Nephron progenitor cell (in vitro differentiated cells): ENCODE data around the gene KCNQ2.

ENCODE experiments used
- DNase-seq: peaks from one replicate; pipeline ENCODE4 v3.0.0; 2021
- H3K27ac Mint-ChIP-seq: 2 replicates; pipeline ENCODE4 v1.8.0; 2021; ENCODE audit warnings: mild to moderate bottlenecking, moderate library complexity, mixed read lengths
- H3K27me3 Mint-ChIP-seq: 2 replicates; pipeline ENCODE4 v1.8.0; 2021; ENCODE audit warnings: mild to moderate bottlenecking, low read depth, mixed read lengths; ENCODE audit not compliant: poor library complexity
- H3K36me3 Mint-ChIP-seq: 2 replicates; pipeline ENCODE4 v1.8.0; 2021; ENCODE audit warnings: low read depth, mixed read lengths
- H3K4me1 Mint-ChIP-seq: 2 replicates; pipeline ENCODE4 v1.8.0; 2021; ENCODE audit warnings: mixed read lengths
- H3K4me3 Mint-ChIP-seq: 2 replicates; pipeline ENCODE4 v1.8.0; 2021; ENCODE audit warnings: mild to moderate bottlenecking, moderate library complexity, mixed read lengths
- H3K9me3 Mint-ChIP-seq: 2 replicates; pipeline ENCODE4 v1.8.0; 2021; ENCODE audit warnings: mild to moderate bottlenecking, moderate library complexity, mixed read lengths
- TF ChIP-seq, protein P1 (sequence below): fragments of 200-600 bp; sonication (generic); IDR thresholded peaks from 2 replicates; pipeline ENCODE4 v1.5.0; 2021; ENCODE audit warnings: antibody characterized with exemption

KCNQ2 gene

GRCh38 chr20:63487116-63487764 is 14.8 kb upstream of the KCNQ2 start:
- peaks cover 9% of the 10 kb centered on the region for H3K4me1 Mint-ChIP-seq
- peaks cover 69% of the 10 kb centered on the region for H3K27me3 Mint-ChIP-seq
- no peak for DNase-seq
- peaks cover 4% of the 10 kb centered on the region for H3K9me3 Mint-ChIP-seq
- TF ChIP-seq, protein P1, sequence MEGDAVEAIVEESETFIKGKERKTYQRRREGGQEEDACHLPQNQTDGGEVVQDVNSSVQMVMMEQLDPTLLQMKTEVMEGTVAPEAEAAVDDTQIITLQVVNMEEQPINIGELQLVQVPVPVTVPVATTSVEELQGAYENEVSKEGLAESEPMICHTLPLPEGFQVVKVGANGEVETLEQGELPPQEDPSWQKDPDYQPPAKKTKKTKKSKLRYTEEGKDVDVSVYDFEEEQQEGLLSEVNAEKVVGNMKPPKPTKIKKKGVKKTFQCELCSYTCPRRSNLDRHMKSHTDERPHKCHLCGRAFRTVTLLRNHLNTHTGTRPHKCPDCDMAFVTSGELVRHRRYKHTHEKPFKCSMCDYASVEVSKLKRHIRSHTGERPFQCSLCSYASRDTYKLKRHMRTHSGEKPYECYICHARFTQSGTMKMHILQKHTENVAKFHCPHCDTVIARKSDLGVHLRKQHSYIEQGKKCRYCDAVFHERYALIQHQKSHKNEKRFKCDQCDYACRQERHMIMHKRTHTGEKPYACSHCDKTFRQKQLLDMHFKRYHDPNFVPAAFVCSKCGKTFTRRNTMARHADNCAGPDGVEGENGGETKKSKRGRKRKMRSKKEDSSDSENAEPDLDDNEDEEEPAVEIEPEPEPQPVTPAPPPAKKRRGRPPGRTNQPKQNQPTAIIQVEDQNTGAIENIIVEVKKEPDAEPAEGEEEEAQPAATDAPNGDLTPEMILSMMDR = no peak
- H3K36me3 Mint-ChIP-seq = no peaks in the 10 kb centered on the region
- H3K4me3 Mint-ChIP-seq = peak overlapping the region; percentile 61
- H3K27ac Mint-ChIP-seq = no peak overlapping the region

- TF ChIP-seq, protein P1 = no peak
- peaks cover 66% of the 10 kb centered on the region for H3K27me3 Mint-ChIP-seq
- no peak overlapping the region for H3K4me3 Mint-ChIP-seq
- no peaks in the 10 kb centered on the region for H3K36me3 Mint-ChIP-seq
- H3K4me1 Mint-ChIP-seq = peaks cover 9% of the 10 kb centered on the region
- DNase-seq = no peak
- H3K27ac Mint-ChIP-seq = no peak overlapping the region
- H3K9me3 Mint-ChIP-seq = peaks cover 4% of the 10 kb centered on the region
Measured at GRCh38 chr20:63486300-63486855, 13.9 kb upstream of the KCNQ2 start.

DNA sequence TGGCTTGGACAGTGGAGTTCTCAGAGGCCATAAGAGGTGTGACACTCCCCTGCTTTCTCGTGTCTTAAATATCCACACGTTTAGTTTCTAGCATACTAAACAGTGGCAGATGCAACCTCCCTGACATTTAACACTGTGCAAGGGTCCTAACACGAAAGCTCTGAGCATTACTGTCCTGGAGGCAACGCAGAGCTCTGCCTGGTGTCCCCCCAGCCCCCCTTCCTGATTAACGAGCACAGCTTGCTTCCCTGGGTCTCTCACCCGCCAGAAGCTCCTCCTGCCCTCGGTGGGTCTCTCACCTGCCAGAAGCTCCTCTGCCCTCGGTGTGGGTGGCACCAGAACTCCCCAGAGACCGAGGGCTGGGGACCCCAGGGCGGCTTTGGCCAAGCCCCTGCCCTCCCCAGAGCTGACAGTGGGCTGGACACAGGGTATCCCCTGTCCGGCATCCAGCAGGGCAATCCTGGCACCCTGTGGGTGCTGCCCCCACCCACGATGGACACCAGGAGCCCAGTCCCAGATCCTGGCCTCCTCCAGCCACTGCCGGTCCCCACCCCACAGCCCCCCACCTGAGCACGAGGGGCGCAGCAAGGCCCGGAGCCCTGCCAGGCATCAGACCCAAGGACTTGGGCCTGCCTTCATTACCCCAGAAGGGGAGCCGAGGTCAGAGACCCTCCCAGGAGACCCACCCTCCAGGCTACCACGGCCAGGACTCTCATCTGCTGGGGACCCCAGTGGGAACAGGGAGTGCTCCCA is 12.4 kb upstream of the KCNQ2 start:
- Mint-ChIP-seq H3K4me3 (no peak overlapping the region), H3K9me3 (peaks cover 4% of the 10 kb centered on the region), H3K4me1 (peaks cover 9% of the 10 kb centered on the region), H3K36me3 (no peaks in the 10 kb centered on the region), H3K27ac (no peak overlapping the region), H3K27me3 (peaks cover 57% of the 10 kb centered on the region)
- TF ChIP-seq, protein P1 = no peak
- DNase-seq = no peak

DNA sequence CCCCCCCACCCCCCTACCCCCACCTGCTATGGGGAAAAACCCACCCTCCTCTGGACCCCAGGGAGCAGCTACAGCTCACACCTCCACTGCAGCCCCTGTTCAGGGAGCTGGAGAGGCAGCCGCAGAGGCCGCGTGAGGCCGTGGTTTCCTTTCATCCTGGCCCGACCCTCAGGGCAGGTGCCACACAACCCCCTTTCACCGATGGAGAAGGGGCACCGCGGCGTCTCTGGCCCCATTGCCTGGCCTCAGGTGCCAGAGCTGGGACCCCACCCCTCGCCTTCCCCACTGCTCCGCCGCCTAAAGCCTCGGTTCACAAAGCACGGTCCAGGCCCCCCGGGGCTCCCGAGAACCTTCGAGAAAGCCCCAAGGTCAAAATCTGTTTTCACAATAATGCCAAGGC is 11.8 kb upstream of the KCNQ2 start:
- TF ChIP-seq, protein P1 = no peak
- H3K27me3 Mint-ChIP-seq = peaks cover 56% of the 10 kb centered on the region
- H3K27ac Mint-ChIP-seq = no peak overlapping the region
- H3K4me3 Mint-ChIP-seq = no peak overlapping the region
- no peaks in the 10 kb centered on the region for H3K36me3 Mint-ChIP-seq
- no peak for DNase-seq
- peaks cover 4% of the 10 kb centered on the region for H3K9me3 Mint-ChIP-seq
- H3K4me1 Mint-ChIP-seq = peaks cover 9% of the 10 kb centered on the region

GRCh38 chr20:63483834-63484233 is 11.4 kb upstream of the KCNQ2 start:
- Mint-ChIP-seq H3K36me3 (no peaks in the 10 kb centered on the region), H3K4me1 (peaks cover 9% of the 10 kb centered on the region), H3K9me3 (peaks cover 4% of the 10 kb centered on the region), H3K27ac (no peak overlapping the region), H3K4me3 (no peak overlapping the region), H3K27me3 (peaks cover 54% of the 10 kb centered on the region)
- TF ChIP-seq, protein P1 = no peak
- DNase-seq = no peak
